Tibial nerve (tissue), 4 donors: ENCODE measurements around the gene ZNF142. TPM values are rescaled to one million over a fixed set of nuclear protein-coding genes. Genes with fewer than 3 reads are reported as not detected.

ENCODE experiments used
- DNase-seq, 2 donors: peaks; one replicate each; pipeline ENCODE4 v3.0.0-alpha.2; 2019; ENCODE audit warnings: low spot score in 2 of 2
- H3K27ac ChIP-seq, 4 donors: fragments of 200-600 bp; sonication (generic) in 3 of 4; one replicate each; pipeline ENCODE4 v1.5.1; 2017 to 2019; ENCODE audit warnings: mild to moderate bottlenecking in 1 of 4
- H3K27me3 ChIP-seq, 2 donors: fragments of 200-600 bp; sonication (generic) in 1 of 2; one replicate each; pipeline versions ENCODE4 v1.5.1 to v1.6.0; 2017 to 2019
- H3K36me3 ChIP-seq, 3 donors: fragments of 200-600 bp; sonication (generic); one replicate each; pipeline ENCODE4 v1.5.1; 2018 to 2019
- H3K4me1 ChIP-seq, 4 donors: fragments of 200-600 bp; sonication (generic) in 3 of 4; one replicate each; pipeline ENCODE4 v1.5.1; 2017 to 2019
- H3K4me3 ChIP-seq, 4 donors: fragments of 200-600 bp; sonication (generic) in 3 of 4; one replicate each; pipeline ENCODE4 v1.5.1; 2017 to 2019; ENCODE audit warnings: mild to moderate bottlenecking in 1 of 4, moderate library complexity in 1 of 4
- H3K9me3 ChIP-seq, 4 donors: fragments of 200-600 bp; sonication (generic) in 3 of 4; one replicate each; pipeline ENCODE4 v1.5.1; 2017 to 2019
- EP300 ChIP-seq, 2 donors: sonication (generic); formaldehyde crosslinking; IDR thresholded peaks; one replicate each; pipeline ENCODE4 v1.6.1; 2017; ENCODE audit warnings: antibody characterized with exemption in 2 of 2, mild to moderate bottlenecking in 1 of 2
- POLR2A ChIP-seq, 2 donors: fragments of 450-650 bp; IDR thresholded peaks; one replicate each; pipeline ENCODE4 v1.6.1; 2017; ENCODE audit warnings: antibody characterized with exemption in 2 of 2, mild to moderate bottlenecking in 2 of 2, moderate library complexity in 2 of 2
- WGBS, 2 donors: methylation state at CpG; one replicate each; pipeline ENCODE4 v1.1.5; 2018; 5-methylcytosine and 5-hydroxymethylcytosine counted together
- small RNA-seq: library from RNA; depleted of rRNA; stranded (forward); fragments of <200 nt; gene quantifications from one replicate; pipeline ENCODE3, GENCODE V24; 2016
- total RNA-seq, 4 donors: library from RNA; depleted of rRNA; stranded (reverse); fragments of >200 nt; gene quantifications; one replicate each; pipeline ENCODE4 v1.1.0, GENCODE V29; 2016
- TF ChIP-seq, protein P1 (sequence below), 5 experiments: fragments of 200-600 bp in 3 of 5; fragments of 450-650 bp in 2 of 5; sonication (generic) in 3 of 5; IDR thresholded peaks; one replicate each; pipeline ENCODE4 v1.5.1; 2016 to 2019; ENCODE audit warnings: antibody characterized with exemption in 5 of 5, mild to moderate bottlenecking in 3 of 5, moderate library complexity in 2 of 5

Gene ZNF142
- total RNA-seq, 4 donors from 2014 or later = 24.7 to 31.7 (median 26.6) TPM

DNA sequence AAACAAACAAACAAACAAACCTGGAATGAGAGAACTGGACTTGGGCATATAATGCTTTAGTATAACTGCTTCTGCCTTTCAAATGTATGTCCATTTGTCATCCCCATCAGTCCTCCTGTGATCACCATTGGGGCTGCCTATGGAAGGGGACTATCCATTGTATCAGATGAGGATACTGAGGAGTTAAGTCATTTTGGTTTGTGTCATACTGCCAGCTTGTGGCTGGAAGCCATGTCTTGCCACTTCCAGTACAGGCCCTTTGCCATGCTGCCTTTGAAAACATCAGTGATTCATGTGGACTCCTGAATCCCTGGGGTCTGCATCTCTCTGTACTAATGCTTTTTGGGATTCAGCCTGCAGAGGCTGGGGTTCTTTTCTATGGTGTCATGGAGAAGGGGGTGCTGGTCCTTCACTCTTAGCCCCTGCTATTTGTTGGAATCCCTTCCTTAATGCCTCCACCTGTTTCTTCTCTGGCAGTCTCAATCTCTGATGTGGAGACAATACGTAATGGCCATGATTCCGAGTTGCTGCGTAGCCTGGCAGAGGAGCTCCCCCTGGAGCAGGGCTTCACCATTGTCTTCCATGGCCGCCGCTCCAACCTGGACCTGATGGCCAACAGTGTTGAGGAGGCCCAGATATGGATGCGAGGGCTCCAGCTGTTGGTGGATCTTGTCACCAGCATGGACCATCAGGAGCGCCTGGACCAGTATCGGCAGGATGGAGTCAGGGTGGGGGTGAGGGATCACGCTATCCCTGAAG is 41.1 kb downstream of the ZNF142 start:
- Histone ChIP-seq H3K4me1 (no peaks in the 10 kb centered on the region), H3K27me3 (no peaks in the 10 kb centered on the region), H3K36me3 (peaks cover 0 to 19% (median 0%) of the 10 kb centered on the region in 3 donors), H3K4me3 (no peak overlapping the region), H3K27ac (no peak overlapping the region), H3K9me3 (no peaks in the 10 kb centered on the region)
- 87 to 88% methylated on average over 9 of the region's 9 CpGs for WGBS, 2 donors
- TF ChIP-seq POLR2A (IDR thresholded peaks at IDR 0.05) = no peak
- TF ChIP-seq EP300 (IDR thresholded peaks at IDR 0.05) = no peak
- TF ChIP-seq, protein P1, sequence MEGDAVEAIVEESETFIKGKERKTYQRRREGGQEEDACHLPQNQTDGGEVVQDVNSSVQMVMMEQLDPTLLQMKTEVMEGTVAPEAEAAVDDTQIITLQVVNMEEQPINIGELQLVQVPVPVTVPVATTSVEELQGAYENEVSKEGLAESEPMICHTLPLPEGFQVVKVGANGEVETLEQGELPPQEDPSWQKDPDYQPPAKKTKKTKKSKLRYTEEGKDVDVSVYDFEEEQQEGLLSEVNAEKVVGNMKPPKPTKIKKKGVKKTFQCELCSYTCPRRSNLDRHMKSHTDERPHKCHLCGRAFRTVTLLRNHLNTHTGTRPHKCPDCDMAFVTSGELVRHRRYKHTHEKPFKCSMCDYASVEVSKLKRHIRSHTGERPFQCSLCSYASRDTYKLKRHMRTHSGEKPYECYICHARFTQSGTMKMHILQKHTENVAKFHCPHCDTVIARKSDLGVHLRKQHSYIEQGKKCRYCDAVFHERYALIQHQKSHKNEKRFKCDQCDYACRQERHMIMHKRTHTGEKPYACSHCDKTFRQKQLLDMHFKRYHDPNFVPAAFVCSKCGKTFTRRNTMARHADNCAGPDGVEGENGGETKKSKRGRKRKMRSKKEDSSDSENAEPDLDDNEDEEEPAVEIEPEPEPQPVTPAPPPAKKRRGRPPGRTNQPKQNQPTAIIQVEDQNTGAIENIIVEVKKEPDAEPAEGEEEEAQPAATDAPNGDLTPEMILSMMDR (IDR thresholded peaks at IDR 0.05) = no peak
- DNase-seq = no peak

DNA sequence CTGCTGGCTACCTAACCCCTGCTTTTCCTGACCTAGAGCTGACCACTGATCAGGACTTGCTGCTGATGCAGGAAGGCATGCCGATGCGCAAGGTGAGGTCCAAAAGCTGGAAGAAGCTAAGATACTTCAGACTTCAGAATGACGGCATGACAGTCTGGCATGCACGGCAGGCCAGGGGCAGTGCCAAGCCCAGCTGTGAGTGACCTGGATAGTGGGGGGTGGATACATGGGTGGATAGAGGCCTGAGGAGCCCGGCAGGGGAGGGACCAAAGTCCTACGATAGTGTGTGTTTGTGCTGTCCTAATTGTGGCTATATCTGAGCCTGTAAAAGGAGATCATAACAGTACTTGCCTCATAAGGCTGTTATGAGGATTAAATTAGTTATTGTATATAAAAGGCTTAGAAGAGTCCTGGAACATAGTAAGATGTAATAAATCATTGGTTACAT is 43.5 kb downstream of the ZNF142 start:
- Histone ChIP-seq H3K4me3 (no peak overlapping the region), H3K4me1 (no peaks in the 10 kb centered on the region), H3K27me3 (no peaks in the 10 kb centered on the region), H3K36me3 (peaks cover 0 to 19% (median 0%) of the 10 kb centered on the region in 3 donors), H3K9me3 (no peaks in the 10 kb centered on the region), H3K27ac (no peak overlapping the region)
- 74 to 86% methylated on average over 6 of the region's 6 CpGs for WGBS, 2 donors
- no peak for DNase-seq
- TF ChIP-seq, protein P1 (IDR thresholded peaks at IDR 0.05) = no peak
- TF ChIP-seq EP300 (IDR thresholded peaks at IDR 0.05) (no peak), POLR2A (IDR thresholded peaks at IDR 0.05) (no peak)

DNA sequence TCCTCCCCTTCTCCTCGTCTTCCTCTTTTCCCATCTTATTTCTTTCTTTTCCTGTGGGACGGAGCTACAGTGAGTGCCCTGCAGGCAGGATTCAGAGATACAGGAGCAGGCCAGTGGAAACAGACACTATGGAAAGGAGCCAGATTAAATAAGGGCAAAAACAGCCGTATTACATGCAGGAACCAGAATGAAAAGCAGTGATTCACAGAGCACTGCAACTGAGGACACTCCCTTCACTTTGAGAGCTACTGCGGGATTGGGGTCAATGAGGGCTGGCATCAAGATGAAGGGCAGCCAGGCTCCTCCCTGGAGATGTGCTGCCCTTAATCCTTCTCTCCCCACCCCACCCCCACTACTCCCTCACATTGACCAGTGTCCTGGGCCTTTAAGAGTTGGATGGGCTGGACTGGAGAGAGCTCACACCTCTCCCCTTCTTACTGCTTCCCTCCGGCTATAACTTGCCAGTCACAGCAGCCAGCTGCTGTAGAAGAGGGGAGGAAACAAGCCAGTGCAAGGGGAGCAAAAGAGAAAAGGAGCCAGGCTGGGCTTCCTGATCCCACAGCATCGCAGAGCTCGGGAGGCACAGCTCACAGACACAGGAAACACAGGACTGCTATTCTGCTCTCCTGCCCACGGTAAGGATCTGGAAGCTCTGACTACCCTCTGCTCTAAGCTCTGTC is 51.8 kb downstream of the ZNF142 start, which contains the start of gene PLCD4:
Gene PLCD4, plus strand, starts transcription at position 464 of the 680 bp plus-strand sequence. CDS start 7,841 bp downstream, outside the sequence.
- H3K27me3 ChIP-seq = no peaks in the 10 kb centered on the region
- H3K9me3 ChIP-seq = no peaks in the 10 kb centered on the region
- peak within 1 kb of the TSS in 1 of 4 donors; percentile 39 for H3K4me3 ChIP-seq
- H3K36me3 ChIP-seq = no peaks in the 10 kb centered on the region
- TF ChIP-seq POLR2A (IDR thresholded peaks at IDR 0.05) (no peak), EP300 (IDR thresholded peaks at IDR 0.05) (peak in 1 of 2 donors; percentile 45)
- peak in 1 of 2 donors; percentile 31 for DNase-seq
- H3K27ac ChIP-seq = peak within 1 kb of the TSS in 3 of 4 donors; percentile 20 to 80 (median 49)
- H3K4me1 ChIP-seq = peaks cover 0 to 19% (median 0%) of the 10 kb centered on the region in 4 donors
- WGBS, 2 donors = 10 to 11% methylated on average over 8 of the region's 8 CpGs

DNA sequence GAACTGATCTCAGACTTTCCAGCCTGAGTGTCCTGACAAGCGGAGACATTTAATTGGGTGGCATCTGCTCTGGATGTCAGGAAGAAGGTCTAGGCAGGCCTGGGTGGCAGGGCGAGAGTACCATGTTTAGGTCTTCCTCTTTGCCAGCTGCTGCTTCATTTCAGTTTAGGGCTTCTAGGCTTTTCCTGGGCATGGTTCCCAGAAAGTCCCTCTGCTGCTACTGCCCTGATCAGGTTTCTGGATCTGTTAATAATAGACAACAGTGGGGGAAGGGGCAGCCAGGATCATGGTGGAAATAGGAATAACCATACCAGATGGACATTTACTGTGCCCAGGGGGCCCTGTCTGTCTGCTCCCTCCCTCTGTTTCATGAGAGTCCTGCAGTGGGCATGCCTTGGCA is 54.0 kb downstream of the ZNF142 start:
- WGBS, 2 donors = 69 to 89% methylated on average over 2 of the region's 2 CpGs
- H3K36me3 ChIP-seq = no peaks in the 10 kb centered on the region
- H3K9me3 ChIP-seq = no peaks in the 10 kb centered on the region
- no peak for DNase-seq
- no peaks in the 10 kb centered on the region for H3K27me3 ChIP-seq
- no peak overlapping the region for H3K4me3 ChIP-seq
- no peak overlapping the region for H3K27ac ChIP-seq
- H3K4me1 ChIP-seq = peaks cover 0 to 19% (median 0%) of the 10 kb centered on the region in 4 donors
- no peak for TF ChIP-seq POLR2A (IDR thresholded peaks at IDR 0.05)
- TF ChIP-seq, protein P1 (IDR thresholded peaks at IDR 0.05) = no peak
- TF ChIP-seq EP300 (IDR thresholded peaks at IDR 0.05) = no peak

Small RNA genes within 50 kb of the gene (small RNA-seq; reads per million reads assigned to genes)
- gene RNU6-136P = not detected

Other genes with a start within 250 kb of the ZNF142 start
- not detected for gene VIL1, start 240.5 kb downstream of the ZNF142 start, total RNA-seq
- gene USP37, start 91.3 kb downstream of the ZNF142 start, total RNA-seq = 10 to 100 TPM; 14.0 to 40.8 (median 19.9) TPM
- gene CNOT9, start 90.8 kb downstream of the ZNF142 start, total RNA-seq = 10 to 100 TPM; 34.2 to 66.4 (median 39.7) TPM
- gene PLCD4, start 51.7 kb downstream of the ZNF142 start, total RNA-seq = 10 to 100 TPM in 3 of 4 donors, 1 to 10 TPM in 1; 9.2 to 20.1 (median 13.4) TPM
- 10 to 100 TPM; 28.2 to 45.2 (median 38.0) TPM for gene BCS1L, start 60 bp upstream of the ZNF142 start, total RNA-seq
- gene RNF25, start 12.4 kb upstream of the ZNF142 start, total RNA-seq = 10 to 100 TPM; 13.5 to 57.0 (median 19.5) TPM
- 10 to 100 TPM; 63.9 to 71.4 (median 67.6) TPM for gene STK36, start 12.5 kb upstream of the ZNF142 start, total RNA-seq
- 10 to 100 TPM; 15.3 to 49.6 (median 38.4) TPM for gene TTLL4, start 51.2 kb upstream of the ZNF142 start, total RNA-seq
- 10 to 100 TPM; 57.6 to 92.4 (median 78.9) TPM for gene CYP27A1, start 122.5 kb upstream of the ZNF142 start, total RNA-seq
- not detected for gene PRKAG3, start 172.2 kb upstream of the ZNF142 start, total RNA-seq
- gene WNT6, start 200.2 kb upstream of the ZNF142 start, total RNA-seq = 10 to 100 TPM; 26.1 to 81.5 (median 48.2) TPM
- gene WNT10A, start 221.2 kb upstream of the ZNF142 start, total RNA-seq = 1 to 10 TPM in 1 of 4 donors, under 1 TPM in 2, not detected in 1; 0.21 to 1.3 (median 0.39) TPM